Measurements from ENCODE around the gene LRRC61.

GRCh38 chr7:150358988-150359621, 36.0 kb downstream of the LRRC61 start:
- no peak for TF ChIP-seq ZFP30 (CRISPR knock-in tag; IDR thresholded peaks at IDR 0.05)
- no peak for TF ChIP-seq TSHZ2 (CRISPR knock-in tag; IDR thresholded peaks at IDR 0.05)
- TF ChIP-seq PATZ1 (CRISPR knock-in tag; IDR thresholded peaks at IDR 0.05; ENCODE audit: borderline replicate concordance), result no peak
- no peak for TF ChIP-seq TCF4 (CRISPR knock-in tag; IDR thresholded peaks at IDR 0.05; ENCODE audit: borderline replicate concordance)
- no peak for TF ChIP-seq RARB (CRISPR knock-in tag; IDR thresholded peaks at IDR 0.05)
- TF ChIP-seq CREB5 (CRISPR knock-in tag; IDR thresholded peaks at IDR 0.05; ENCODE audit: low read depth), result no peak
- no peak for TF ChIP-seq ARNTL (CRISPR knock-in tag; IDR thresholded peaks at IDR 0.05; ENCODE audit: borderline replicate concordance, low read depth)
- TF ChIP-seq PPARA (CRISPR knock-in tag; IDR thresholded peaks at IDR 0.05; ENCODE audit: borderline replicate concordance), result no peak
- TF ChIP-seq GLIS3 (CRISPR knock-in tag; IDR thresholded peaks at IDR 0.05), result no peak
- TF ChIP-seq OSR1 (CRISPR knock-in tag; IDR thresholded peaks at IDR 0.05), result no peak
